Measurements from ENCODE around the gene UBE2L6. TPM values are rescaled to one million over a fixed set of nuclear protein-coding genes. Genes with fewer than 3 reads are reported as not detected.

The UBE2L6 gene
- total RNA-seq, 1 experiment from 2014 or later: 30.4 TPM

- intact Hi-C loops (cut with micrococcal nuclease; ENCODE audit: unreplicated experiment): no loop called here
- CTCF ChIA-PET: no interaction called here
- no peaks in the 10 kb centered on the region for H3K9me3 ChIP-seq (ENCODE audit: low read depth, low read length, poor library complexity, severe bottlenecking)
- TF ChIP-seq EZH2 (IDR thresholded peaks at IDR 0.05; ENCODE audit: borderline replicate concordance, low read depth, low read length, poor library complexity, severe bottlenecking) (no peak), CTCF (conservative IDR thresholded peaks at IDR 0.05; ENCODE audit: low read depth, low read length) (no peak)
- no peak overlapping the region for H3K4me3 ChIP-seq (ENCODE audit: low read depth, low read length, poor library complexity, severe bottlenecking)
- DNase-seq (ENCODE audit: low spot score): no peak
- no peaks in the 10 kb centered on the region for H3K4me1 ChIP-seq (ENCODE audit: insufficient read depth, low read length, poor library complexity, severe bottlenecking)
- no TSS peak for BruUV-seq (replicated peaks)
- no peaks in the 10 kb centered on the region for H3K36me3 ChIP-seq (ENCODE audit: insufficient read depth, low read length, poor library complexity, severe bottlenecking)
- no peaks in the 10 kb centered on the region for H3K27me3 ChIP-seq (replicated peaks; ENCODE audit: insufficient read depth, low read depth, low read length, poor library complexity)
- POLR2A ChIA-PET (ENCODE audit: low non-redundant PET): no interaction called here
- no peak overlapping the region for H3K27ac ChIP-seq (ENCODE audit: low read depth, low read length, poor library complexity, severe bottlenecking)
Measured at GRCh38 chr11:57585301-57585700, 17.8 kb upstream of the UBE2L6 start.

GRCh38 chr11:57584341-57584740, 16.9 kb upstream of the UBE2L6 start:
- no peak for DNase-seq (ENCODE audit: low spot score)
- POLR2A ChIA-PET (ENCODE audit: low non-redundant PET): no interaction called here
- H3K27ac ChIP-seq (ENCODE audit: low read depth, low read length, poor library complexity, severe bottlenecking): no peak overlapping the region
- no TSS peak for BruUV-seq (replicated peaks)
- no peaks in the 10 kb centered on the region for H3K9me3 ChIP-seq (ENCODE audit: low read depth, low read length, poor library complexity, severe bottlenecking)
- no peaks in the 10 kb centered on the region for H3K36me3 ChIP-seq (ENCODE audit: insufficient read depth, low read length, poor library complexity, severe bottlenecking)
- H3K27me3 ChIP-seq (replicated peaks; ENCODE audit: insufficient read depth, low read depth, low read length, poor library complexity): no peaks in the 10 kb centered on the region
- TF ChIP-seq EZH2 (IDR thresholded peaks at IDR 0.05; ENCODE audit: borderline replicate concordance, low read depth, low read length, poor library complexity, severe bottlenecking) (no peak), CTCF (conservative IDR thresholded peaks at IDR 0.05; ENCODE audit: low read depth, low read length) (no peak)
- CTCF ChIA-PET: no interaction called here
- intact Hi-C loops (cut with micrococcal nuclease; ENCODE audit: unreplicated experiment): no loop called here
- H3K4me3 ChIP-seq (ENCODE audit: low read depth, low read length, poor library complexity, severe bottlenecking): no peak overlapping the region
- no peaks in the 10 kb centered on the region for H3K4me1 ChIP-seq (ENCODE audit: insufficient read depth, low read length, poor library complexity, severe bottlenecking)

GRCh38 chr11:57574061-57574460, 6.6 kb upstream of the UBE2L6 start:
- Histone ChIP-seq H3K4me1 (ENCODE audit: insufficient read depth, low read length, poor library complexity, severe bottlenecking) (no peaks in the 10 kb centered on the region), H3K27ac (ENCODE audit: low read depth, low read length, poor library complexity, severe bottlenecking) (no peak overlapping the region), H3K4me3 (ENCODE audit: low read depth, low read length, poor library complexity, severe bottlenecking) (no peak overlapping the region), H3K36me3 (ENCODE audit: insufficient read depth, low read length, poor library complexity, severe bottlenecking) (no peaks in the 10 kb centered on the region), H3K27me3 (replicated peaks; ENCODE audit: insufficient read depth, low read depth, low read length, poor library complexity) (no peaks in the 10 kb centered on the region), H3K9me3 (ENCODE audit: low read depth, low read length, poor library complexity, severe bottlenecking) (no peaks in the 10 kb centered on the region)
- POLR2A ChIA-PET (ENCODE audit: low non-redundant PET): no interaction called here
- DNase-seq (ENCODE audit: low spot score): no peak
- intact Hi-C loops (cut with micrococcal nuclease; ENCODE audit: unreplicated experiment): no loop called here
- TF ChIP-seq EZH2 (IDR thresholded peaks at IDR 0.05; ENCODE audit: borderline replicate concordance, low read depth, low read length, poor library complexity, severe bottlenecking) (no peak), CTCF (conservative IDR thresholded peaks at IDR 0.05; ENCODE audit: low read depth, low read length) (no peak)
- CTCF ChIA-PET: interaction anchor here (0.5 kb wide), 1 partner anchor 53 kb away, joined by 3 read pairs; no protein-coding TSS in a partner anchor
- BruUV-seq (replicated peaks): no TSS peak
